Left renal cortex interstitium (tissue), 4 donors: Measurements from ENCODE around the gene CFAP97D2. TPM values are rescaled to one million over a fixed set of nuclear protein-coding genes. Genes with fewer than 3 reads are reported as not detected.
"Not testable (repeated sequence)": the region's sequence is repeated elsewhere in the genome, so short reads cannot be mapped to it uniquely, and the experiment has no call there.

ENCODE experiments used
- DNase-seq, 4 donors: peaks; one replicate each; pipeline ENCODE4 v3.0.0-alpha.2; 2013; ENCODE audit warnings: low read depth in 4 of 4, low spot score in 2 of 4, missing footprints in 1 of 4
- polyA plus RNA-seq, 4 donors: library from polyadenylated mRNA; unstranded; fragments of 120-200 nt; gene quantifications; one replicate each; pipeline ENCODE4 v1.2.1, GENCODE V29; 2013; ENCODE audit not compliant: insufficient read length in 4 of 4

Gene CFAP97D2
- polyA plus RNA-seq, 4 donors = 9.4 TPM; not detected in 3

- no peak for DNase-seq
These were observed 36.2 kb upstream of the CFAP97D2 start for GRCh38 chr13:114142640-114143490.

- DNase-seq = no peak
These were observed 35.1 kb upstream of the CFAP97D2 start for GRCh38 chr13:114143806-114144605.

DNA sequence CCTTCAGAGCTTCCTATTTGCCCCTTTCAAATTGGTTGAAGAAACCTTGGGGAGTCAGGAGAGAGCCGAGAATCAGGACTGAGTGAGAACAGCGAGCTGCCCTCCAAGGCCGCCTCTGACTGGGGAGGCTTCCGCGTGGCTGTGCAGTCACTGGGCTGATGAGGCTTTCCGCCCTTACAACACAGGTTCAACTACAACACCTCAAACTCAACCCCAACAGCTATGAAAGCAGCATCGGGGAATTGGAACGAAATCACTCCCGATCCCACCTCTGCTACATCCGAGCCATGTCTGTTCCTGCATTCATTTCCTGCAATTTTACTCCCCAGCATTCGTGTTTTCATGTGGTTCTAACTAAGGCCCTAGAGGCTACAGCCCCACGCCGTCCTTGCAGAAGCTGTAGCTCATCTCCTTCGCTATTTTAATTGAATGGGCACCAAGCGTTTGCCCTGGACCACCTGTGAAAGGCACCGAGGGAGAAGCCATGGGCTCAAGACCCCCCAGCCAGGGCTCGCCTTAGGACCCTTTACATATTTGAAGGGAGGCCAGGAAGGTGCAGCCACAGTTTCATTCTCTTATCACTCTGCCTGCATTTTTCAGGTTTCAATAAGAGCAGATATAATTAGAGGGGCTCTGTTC lies 34.3 kb upstream of the CFAP97D2 start:
- DNase-seq = no peak

DNA sequence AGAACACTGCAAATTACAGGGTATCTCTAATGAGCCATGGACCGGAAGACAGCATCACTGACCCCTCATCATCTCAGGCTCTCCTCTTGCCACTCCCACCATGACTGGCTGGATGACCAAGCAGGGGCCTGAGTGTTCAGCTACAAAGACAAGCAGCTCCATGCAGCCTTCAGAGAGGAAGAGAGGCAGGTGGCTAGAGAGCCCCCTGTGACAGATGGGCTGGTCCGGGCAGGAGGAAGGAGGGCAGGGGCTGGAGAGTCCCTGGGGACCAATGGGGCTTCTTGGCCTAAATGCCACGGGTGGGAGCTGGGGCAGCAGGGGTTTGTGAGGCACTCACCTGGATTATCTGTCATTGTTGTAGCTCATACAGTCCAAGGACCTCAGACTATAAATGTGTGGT lies 33.8 kb upstream of the CFAP97D2 start:
- DNase-seq = no peak

DNA sequence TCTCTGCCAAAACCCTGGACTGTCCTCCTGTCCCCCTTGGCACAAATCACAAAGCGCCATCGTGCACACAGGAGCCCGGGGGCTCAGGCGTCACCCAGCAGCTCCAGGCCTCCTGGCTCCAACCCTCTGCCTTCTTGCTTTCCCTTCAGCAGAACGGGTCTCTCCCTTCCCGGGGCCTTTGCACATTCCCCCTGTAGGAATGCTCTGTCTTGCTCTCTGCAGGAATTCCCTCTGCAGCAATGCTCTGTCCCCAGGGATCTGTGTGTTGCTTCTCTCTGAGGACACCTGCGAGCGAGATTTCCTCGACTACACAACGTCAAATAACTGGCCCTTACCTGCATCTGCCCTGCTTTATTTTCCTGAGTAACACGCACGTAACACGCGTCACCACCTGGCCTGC lies 33.3 kb upstream of the CFAP97D2 start:
- DNase-seq = no peak

- no peak for DNase-seq
These were observed 32.9 kb upstream of the CFAP97D2 start for GRCh38 chr13:114146173-114146572.

GRCh38 chr13:114146629-114147028 lies 32.4 kb upstream of the CFAP97D2 start:
- no peak for DNase-seq

DNA sequence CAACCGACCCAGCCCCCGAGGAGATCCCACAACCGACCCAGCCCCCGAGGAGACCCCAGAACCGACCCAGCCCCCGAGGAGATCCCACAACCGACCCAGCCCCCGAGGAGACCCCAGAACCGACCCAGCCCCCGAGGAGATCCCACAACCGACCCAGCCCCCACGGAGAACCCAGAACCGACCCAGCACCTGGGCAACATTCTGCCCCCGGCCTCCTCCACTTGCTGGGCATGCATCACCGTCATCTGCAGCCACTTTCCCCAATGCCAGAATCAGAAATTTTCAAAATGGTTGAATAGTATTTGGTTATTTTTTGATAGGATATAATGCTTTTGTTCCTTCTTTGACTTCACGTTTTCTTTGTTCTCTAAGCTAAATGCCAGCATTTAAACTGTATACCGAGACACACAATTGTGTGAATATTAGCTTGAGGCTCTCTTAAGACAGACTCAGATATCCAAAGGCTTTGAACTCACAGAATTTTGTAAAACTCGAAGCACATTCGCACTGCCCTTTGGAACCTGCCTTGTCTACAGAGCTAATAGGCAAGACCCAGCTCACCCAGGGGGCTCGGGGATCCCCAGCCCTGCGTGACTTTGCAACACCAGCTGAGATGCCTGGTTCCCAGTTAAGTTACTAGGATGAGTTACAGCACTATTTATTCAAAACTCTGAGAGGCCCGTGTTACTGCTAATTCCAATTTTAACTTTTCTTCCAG lies 31.1 kb upstream of the CFAP97D2 start:
- DNase-seq = no peak

DNA sequence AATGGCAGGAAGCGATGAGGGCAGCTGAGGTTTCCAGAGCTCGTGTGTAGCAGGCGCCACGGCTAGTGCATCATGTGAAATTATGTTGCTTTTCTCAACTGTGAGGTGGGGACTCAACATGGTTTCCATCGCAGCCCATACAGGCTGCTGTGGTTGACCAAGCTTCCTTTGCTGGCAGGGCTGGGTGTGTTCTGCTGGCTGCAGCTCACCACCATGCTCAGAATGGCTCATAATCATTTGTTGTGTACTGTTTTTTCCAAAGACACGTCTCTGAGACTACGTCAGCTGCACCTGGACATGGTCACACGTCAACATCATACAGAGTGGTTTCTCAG lies 30.6 kb upstream of the CFAP97D2 start:
- DNase-seq = no peak

DNA sequence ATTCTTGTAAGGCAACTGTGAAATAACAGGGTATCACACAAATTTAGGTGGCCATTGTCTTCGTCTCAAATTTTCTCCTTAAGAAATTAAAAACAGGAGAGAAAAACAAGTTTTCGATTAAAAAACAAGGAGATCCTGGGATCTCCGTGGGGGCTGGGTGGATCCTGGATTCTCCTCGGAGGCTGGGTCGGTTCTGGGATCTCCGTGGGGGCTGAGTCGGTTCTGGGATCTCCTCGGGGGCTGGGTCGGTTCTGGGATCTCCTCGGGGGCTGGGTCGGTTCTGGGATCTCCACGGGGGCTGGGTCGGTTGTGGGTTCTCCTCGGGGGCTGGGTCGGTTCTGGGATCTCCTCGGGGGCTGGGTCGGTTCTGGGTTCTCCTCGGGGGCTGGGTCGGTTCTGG lies 30.2 kb upstream of the CFAP97D2 start:
- not testable (repeated sequence) for DNase-seq

GRCh38 chr13:114149774-114150740 lies 29.0 kb upstream of the CFAP97D2 start:
- DNase-seq = no peak

DNA sequence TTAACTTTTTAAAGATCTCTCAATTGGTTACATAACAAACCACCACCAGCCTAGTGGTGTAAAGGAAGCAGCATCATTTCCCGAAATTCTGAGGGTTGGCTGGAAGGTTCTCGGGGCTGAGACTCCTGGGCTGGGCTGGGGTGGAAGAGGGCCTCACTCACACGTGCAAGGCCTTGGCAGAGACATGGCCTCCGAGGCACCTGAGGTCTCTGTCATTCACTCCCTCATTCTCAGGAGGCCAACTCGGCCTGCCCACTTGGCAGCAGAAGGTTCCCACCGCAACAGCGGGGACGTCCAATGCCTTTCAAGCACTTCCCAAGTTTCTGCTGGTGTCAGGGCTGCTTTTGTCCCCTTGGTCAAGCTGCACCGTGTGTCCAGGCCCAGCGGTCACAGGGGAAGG lies 28.0 kb upstream of the CFAP97D2 start:
- DNase-seq = no peak

- no peak for DNase-seq
These were observed 27.3 kb upstream of the CFAP97D2 start for GRCh38 chr13:114151565-114152284.

DNA sequence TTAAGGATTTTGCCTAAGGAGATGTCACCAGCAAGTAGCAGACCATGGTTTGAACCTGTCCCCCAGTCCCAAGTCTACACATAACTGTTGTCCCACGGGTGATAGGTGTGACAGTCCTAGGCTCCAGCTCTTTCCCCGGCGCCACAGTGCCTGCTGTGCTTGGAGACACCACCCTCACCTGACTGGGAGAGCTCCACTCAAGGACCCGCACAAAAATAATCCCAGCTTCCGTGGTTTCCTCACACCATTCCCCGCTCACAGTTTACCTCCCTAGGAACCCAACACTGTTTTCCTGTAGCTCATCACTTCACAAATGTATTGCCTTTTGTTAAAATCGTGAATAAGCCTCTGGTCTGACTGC lies 26.8 kb upstream of the CFAP97D2 start:
- DNase-seq = no peak

DNA sequence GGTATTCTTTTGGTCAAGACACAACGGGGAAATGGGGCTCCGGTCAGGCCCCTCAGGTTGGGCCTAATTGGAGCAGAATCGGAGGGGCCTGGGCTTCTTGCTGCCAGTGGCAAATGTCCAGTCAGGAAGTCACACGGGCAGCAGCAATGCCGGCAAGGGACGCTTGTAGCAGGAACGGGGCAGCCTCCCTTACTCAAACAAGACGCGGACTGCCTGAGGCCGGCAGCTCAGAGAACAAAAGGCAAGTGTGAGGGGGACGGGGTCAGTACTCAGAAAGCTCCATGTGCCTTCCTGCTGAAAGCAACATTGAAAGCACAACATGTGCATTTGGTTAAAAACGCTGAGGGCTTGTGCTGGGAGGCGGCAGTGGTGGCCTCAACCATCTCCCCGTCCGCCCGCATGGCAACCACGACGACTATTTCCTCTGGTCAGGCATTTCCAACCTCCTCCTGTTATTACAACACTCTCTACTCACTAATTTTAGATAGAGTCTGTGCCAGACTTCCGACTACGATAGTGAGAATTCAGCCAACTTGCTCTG lies 26.2 kb upstream of the CFAP97D2 start:
- DNase-seq = no peak

- DNase-seq = no peak
These were observed 25.5 kb upstream of the CFAP97D2 start for GRCh38 chr13:114153485-114154080.

DNA sequence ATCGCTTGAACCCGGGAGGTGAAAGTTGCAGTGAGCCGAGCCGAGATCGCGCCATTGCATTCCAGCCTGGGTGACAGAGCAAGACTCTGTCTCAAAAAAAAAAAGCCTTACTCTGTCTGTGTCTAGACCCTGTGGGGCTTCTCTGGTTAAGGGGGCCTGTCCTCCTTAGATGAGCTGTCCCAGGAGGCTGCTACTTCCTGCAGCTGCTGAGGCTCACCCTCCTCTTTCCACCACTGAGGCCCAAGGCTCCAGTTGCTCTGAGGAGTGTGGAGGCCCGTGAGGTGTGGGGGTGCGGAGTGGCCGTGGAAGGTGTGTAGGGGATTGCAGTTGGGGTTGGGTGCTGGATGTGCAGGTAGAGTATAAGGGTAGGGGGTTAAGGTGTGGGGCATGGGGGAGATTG lies 24.6 kb upstream of the CFAP97D2 start:
- DNase-seq = no peak

- no peak for DNase-seq
These were observed 23.7 kb upstream of the CFAP97D2 start for GRCh38 chr13:114155320-114155719.
